ENCODE data around the gene ZNF474. TPM values are rescaled to one million over a fixed set of nuclear protein-coding genes. Genes with fewer than 3 reads are reported as not detected.

ZNF474 gene
- total and polyA plus RNA-seq, 2 of the 4 experiments (the other 2 are of a cell fraction), result 0.24 to 0.54 TPM

GRCh38 chr5:122199146-122199545 is 69.8 kb downstream of the ZNF474 start:
- no peak overlapping the region for H2BK5ac ChIP-seq (ENCODE audit: low read depth, low read length, poor library complexity, severe bottlenecking)
- no peak overlapping the region for H4K5ac ChIP-seq (ENCODE audit: low read depth, low read length)
- H2BK20ac ChIP-seq (ENCODE audit: low read depth, low read length), result no peak overlapping the region
- no peak overlapping the region for H2BK15ac ChIP-seq (ENCODE audit: low read depth, low read length)
- H3K9me3 ChIP-seq (ENCODE audit: control insufficient read depth, insufficient read depth, low read length), result no peaks in the 10 kb centered on the region
- H4K91ac ChIP-seq (ENCODE audit: insufficient read depth, low read depth, low read length), result no peak overlapping the region
- H3K79me1 ChIP-seq (ENCODE audit: low read depth in 1 of 2, low read length in 2 of 2), result no peaks in the 10 kb centered on the region
- H3K9me1 ChIP-seq (ENCODE audit: insufficient read depth, low read length), result no peaks in the 10 kb centered on the region
- no peak overlapping the region for H2AK9ac ChIP-seq (replicated peaks; ENCODE audit: low read depth, low read length, poor library complexity)
- ChIA-PET POLR2A (ENCODE audit: unreplicated experiment) (no interaction called here), CTCF (interaction anchor here (1.2 kb wide), 1 partner anchor 217 kb away, joined by 3 read pairs; no protein-coding TSS in a partner anchor)
- H4K8ac ChIP-seq (ENCODE audit: low read depth in 2 of 2, low read length in 2 of 2), result no peak overlapping the region
- H2AK5ac ChIP-seq (ENCODE audit: low read depth, low read length), result no peak overlapping the region
- no peak overlapping the region for H3K4me2 ChIP-seq (ENCODE audit: low read depth, low read length)
- H3K4me1 ChIP-seq (ENCODE audit: control insufficient read depth, insufficient read depth, low read length), result no peaks in the 10 kb centered on the region
- no peak overlapping the region for H3K18ac ChIP-seq (ENCODE audit: low read depth, low read length)
- no peak overlapping the region for H3K56ac ChIP-seq (ENCODE audit: extremely low read depth, insufficient read depth, low read length)
- in situ Hi-C loops (cut with MboI; ENCODE audit: low sequenced_read_pairs), result no loop called here
- TF ChIP-seq CHD1 (IDR thresholded peaks at IDR 0.05; ENCODE audit: low read depth, low read length) (no peak), RAD21 (IDR thresholded peaks at IDR 0.05; ENCODE audit: low read length) (no peak), NFE2L2 (IDR thresholded peaks at IDR 0.05; ENCODE audit: low read depth, low read length) (no peak), POLR2A (IDR thresholded peaks at IDR 0.05; ENCODE audit: low read depth, low read length) (no peak), RFX5 (IDR thresholded peaks at IDR 0.05; ENCODE audit: low read depth, low read length) (no peak), MAZ (IDR thresholded peaks at IDR 0.05; ENCODE audit: borderline replicate concordance, low read depth, low read length) (no peak), MAFK (IDR thresholded peaks at IDR 0.05; ENCODE audit: low read depth, low read length) (no peak), CEBPB (IDR thresholded peaks at IDR 0.05; ENCODE audit: low read depth, low read length) (no peak), CTCF (conservative IDR thresholded peaks at IDR 0.05; ENCODE audit: low read depth, low read length) (no peak)
- TF ChIP-seq, protein P1, sequence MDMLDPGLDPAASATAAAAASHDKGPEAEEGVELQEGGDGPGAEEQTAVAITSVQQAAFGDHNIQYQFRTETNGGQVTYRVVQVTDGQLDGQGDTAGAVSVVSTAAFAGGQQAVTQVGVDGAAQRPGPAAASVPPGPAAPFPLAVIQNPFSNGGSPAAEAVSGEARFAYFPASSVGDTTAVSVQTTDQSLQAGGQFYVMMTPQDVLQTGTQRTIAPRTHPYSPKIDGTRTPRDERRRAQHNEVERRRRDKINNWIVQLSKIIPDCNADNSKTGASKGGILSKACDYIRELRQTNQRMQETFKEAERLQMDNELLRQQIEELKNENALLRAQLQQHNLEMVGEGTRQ (IDR thresholded peaks at IDR 0.05; ENCODE audit: low read depth, low read length), result no peak
- dilution Hi-C loops (cut with HindIII; ENCODE audit: low sequenced_read_pairs, unreplicated experiment), result loop anchor here (25.0 kb wide), 1 partner anchor 213 kb away; no protein-coding TSS in a partner anchor
- H3K27ac ChIP-seq (ENCODE audit: insufficient read depth, low read length), result no peak overlapping the region
- no peak for DNase-seq
- no peak for ATAC-seq (ENCODE audit: low read depth)
- H3K9ac ChIP-seq (ENCODE audit: low read depth, low read length), result no peak overlapping the region
- no peak overlapping the region for H3K14ac ChIP-seq (replicated peaks; ENCODE audit: low read depth, low read length)
- H3K4me3 ChIP-seq (ENCODE audit: insufficient read depth, low read depth, low read length), result no peak overlapping the region
- peaks cover 9% of the 10 kb centered on the region for H3K27me3 ChIP-seq (ENCODE audit: control insufficient read depth, insufficient read depth, low read length)
- no peak overlapping the region for H2AFZ ChIP-seq (replicated peaks; ENCODE audit: low read length, poor library complexity)
- WGBS, 2 experiments (ENCODE audit: extremely low coverage in 2 of 2, insufficient read length in 1 of 2), result no CpG with 5 or more reads among the region's 3 CpGs
- H3K36me3 ChIP-seq (ENCODE audit: control insufficient read depth, insufficient read depth, low read length), result no peaks in the 10 kb centered on the region
- intact Hi-C loops (cut with micrococcal nuclease), result loop anchor here (5.0 to 10.0 kb wide), 2 partner anchors 93 to 1166 kb away; no protein-coding TSS in a partner anchor
- no peak overlapping the region for H3K4ac ChIP-seq (ENCODE audit: low read depth, low read length)
- H3K23ac ChIP-seq (ENCODE audit: low read depth, low read length), result no peak overlapping the region
- no TSS peak for BruUV-seq (replicated peaks)
- H4K20me1 ChIP-seq (ENCODE audit: insufficient read depth, low read length), result no peaks in the 10 kb centered on the region
- no peak overlapping the region for H2BK120ac ChIP-seq (ENCODE audit: low read depth, low read length)
